Right forelimb (tissue), 1 donor: Measurements from ENCODE around the gene CEP95.

Source experiments
- DNase-seq: peaks from one replicate; pipeline ENCODE4 v3.0.0-alpha.2; 2018

CEP95 gene

DNA sequence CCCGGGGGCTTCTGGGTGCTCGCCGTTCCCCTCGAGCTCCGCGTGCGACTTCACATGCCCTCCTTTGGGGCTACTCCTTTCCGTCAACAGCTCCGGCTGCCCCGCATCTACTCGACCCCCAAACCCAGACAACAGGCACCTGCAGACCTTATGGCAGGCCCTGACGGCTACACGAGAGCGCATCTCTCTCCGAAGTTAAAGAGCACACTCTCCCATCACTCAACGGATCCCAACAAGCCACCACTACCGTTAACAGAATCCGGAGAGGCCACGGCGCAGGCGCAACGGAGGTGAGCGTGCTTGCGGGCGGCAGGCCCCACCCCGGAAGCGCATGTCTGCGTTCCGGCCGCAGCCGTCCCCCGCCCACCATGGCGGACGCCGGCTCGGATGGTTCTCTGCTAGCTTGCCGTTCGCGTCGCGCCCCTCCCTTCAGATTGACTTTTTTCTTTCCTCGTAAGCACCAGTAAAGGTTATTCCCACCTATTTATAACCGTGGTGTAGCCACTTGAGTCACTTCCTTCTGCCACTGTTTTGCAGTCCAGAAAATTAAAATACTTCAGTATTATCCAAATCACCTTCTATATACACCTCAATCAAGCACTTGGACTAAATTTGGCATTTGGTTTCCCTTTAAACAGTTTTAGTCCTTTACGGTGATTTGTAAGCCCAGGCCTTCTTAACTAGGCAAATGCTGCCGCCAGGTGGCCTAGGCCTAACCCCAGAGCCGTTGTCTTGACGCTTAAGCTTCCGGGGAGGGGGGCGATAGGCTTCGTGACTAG is 9.8 kb upstream of the CEP95 start, which contains the start of gene POLG2:
Gene POLG2, minus strand, starts transcription at position 269 of the 779 bp plus-strand sequence. Its CDS starts 86 bp downstream, at position 183.
- peak; percentile 94 for DNase-seq

- DNase-seq: no peak
Measured at GRCh38 chr17:64497565-64498035, 9.2 kb upstream of the CEP95 start.

DNA sequence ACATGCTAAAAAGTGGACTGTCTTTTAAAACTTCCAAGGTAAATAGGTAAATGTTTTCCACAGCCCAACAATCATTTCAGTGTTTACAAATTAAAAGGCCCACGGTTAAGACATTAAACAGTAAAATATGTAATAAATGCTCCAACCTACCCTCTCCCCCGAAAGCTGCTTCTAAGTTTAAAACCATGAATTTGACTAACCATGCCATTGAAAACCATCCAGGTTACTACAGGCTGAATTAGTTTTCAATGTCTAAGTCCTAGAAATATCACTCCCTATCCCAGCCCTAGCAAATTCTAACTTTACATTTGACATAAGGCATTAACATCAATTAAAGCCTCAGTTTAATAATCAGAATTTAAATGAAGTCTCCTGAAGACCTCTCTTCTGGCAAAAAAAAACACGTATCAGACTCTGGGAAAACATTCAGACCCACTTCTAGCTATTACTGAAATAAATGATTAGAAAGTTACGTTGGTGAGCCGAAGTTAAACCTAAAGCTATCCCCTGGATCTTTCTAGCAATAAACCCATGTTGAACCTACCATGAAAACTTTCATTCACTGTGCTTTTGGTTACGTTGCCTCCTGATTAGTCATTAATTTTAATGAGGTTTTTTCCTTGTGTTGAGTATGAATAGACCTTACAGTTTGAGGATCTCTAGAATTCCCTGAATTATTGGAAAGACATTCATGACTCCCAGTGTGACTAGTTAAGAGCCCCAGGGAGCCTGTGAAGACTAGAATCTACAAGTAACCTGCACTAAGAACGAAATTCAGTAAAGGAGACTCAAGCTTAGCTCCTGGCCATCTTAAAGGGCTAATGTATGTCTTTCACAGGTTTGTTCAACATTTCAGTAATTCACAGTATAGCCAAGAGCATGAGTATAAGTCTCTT is 8.2 kb upstream of the CEP95 start:
- DNase-seq: no peak

DNA sequence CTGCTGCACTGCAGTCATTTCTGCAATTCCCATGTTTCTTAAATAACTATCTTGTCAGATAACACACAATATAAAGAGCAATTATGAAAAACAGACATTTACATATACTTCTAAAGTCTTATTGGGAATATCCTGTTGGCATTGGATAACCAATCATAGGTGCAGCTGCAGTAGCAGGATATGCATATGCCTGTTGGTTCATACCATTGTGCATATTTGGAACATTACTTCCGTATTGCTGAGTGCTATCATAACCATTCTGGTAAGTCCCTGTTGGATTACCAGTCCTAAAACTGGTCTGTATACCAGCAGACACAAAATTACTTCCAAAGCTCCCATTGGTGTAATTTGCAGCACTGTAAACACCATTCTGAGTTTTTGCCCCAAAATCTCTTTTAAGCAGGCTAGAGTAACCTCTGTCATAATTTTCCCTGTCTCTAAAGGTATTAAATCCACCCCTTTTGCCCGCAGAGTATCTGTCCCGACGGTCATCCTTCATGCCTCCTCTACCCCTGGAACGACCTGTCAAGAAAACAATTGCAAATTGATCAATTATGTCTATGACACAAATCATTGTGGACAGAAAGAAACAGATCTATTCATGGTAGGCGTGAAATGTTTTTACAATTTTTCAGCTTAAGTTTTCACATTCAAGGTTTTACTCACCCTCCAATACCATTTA is 6.8 kb upstream of the CEP95 start:
- no peak for DNase-seq

DNA sequence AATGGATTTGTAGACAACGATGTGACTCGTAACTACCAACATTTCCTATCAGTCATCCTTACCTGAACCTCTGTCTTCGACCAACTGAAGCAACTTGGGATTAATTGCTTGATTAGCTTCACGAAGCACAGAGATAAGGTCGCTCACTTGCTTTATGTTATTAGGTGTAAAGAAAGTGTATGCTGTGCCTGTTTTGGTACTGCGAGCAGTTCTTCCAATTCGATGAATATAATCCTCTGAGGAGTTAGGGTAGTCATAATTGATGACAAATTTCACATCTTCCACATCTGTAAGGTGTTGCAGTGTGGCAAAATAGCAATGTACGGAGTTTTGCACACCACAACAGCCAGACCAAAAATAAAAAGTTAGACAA is 6.3 kb upstream of the CEP95 start:
- DNase-seq: no peak

DNA sequence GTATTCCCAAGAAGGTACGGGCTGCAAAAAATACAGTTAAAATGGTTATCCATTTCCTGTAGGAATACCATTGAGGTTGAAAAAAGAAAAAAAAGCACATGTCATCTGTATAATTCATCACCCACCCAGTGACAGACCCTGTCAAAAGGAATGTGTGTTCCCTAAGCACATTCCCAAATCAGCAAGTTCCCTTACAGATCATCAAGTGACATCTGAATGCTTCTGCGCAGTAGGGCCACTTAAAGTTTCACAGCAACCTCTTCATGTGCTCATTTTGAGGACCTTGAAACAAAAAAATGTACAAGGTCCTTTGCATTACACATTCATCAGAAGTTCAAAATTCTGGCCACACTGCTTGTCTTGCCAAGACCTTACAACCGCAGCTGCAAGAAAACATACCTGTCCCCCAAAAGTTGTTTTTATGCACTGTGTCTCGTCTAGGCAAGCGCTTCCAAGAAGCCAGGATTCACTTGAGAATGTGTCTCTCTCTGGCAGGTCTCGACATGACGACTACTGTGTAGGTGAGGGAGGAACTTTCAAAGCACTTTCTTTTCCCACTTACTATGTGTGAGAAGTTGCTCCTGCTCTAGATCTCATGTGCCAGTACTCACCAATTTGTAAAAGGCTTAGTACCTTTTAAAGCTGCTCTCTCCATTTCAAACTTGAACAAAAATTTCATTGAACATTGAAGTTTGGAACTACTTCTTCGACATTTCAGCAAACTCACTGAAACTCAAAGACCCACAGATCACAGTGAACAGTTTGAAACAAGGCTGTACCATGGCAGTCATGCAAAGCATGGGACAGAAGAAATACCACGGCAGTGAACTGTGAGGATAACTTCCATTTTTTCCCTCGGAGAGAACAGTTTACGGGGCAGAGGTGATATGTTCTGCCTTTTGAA is 5.7 kb upstream of the CEP95 start:
- no peak for DNase-seq

GRCh38 chr17:64502021-64502420 is 4.8 kb upstream of the CEP95 start:
- DNase-seq: no peak

- DNase-seq: no peak
Measured at GRCh38 chr17:64502809-64503208, 4.0 kb upstream of the CEP95 start.

DNA sequence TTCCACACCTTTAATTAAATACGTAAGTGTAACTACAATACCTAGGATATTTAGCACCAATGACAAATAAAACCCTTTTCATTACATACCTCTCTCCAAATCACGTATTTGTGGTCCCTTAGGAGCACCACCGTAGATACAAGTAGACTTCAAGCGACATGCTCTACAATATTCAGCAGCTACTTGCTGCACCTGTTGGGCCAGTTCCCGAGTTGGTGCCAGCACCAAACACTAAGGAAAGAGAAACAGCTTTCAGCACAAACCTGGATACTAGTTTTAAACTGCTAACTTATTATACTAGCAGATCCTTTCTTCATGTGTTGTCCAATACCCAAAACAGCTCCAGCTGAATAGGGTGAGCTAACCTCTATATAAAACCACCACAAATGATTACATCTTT is 3.4 kb upstream of the CEP95 start:
- no peak for DNase-seq

DNA sequence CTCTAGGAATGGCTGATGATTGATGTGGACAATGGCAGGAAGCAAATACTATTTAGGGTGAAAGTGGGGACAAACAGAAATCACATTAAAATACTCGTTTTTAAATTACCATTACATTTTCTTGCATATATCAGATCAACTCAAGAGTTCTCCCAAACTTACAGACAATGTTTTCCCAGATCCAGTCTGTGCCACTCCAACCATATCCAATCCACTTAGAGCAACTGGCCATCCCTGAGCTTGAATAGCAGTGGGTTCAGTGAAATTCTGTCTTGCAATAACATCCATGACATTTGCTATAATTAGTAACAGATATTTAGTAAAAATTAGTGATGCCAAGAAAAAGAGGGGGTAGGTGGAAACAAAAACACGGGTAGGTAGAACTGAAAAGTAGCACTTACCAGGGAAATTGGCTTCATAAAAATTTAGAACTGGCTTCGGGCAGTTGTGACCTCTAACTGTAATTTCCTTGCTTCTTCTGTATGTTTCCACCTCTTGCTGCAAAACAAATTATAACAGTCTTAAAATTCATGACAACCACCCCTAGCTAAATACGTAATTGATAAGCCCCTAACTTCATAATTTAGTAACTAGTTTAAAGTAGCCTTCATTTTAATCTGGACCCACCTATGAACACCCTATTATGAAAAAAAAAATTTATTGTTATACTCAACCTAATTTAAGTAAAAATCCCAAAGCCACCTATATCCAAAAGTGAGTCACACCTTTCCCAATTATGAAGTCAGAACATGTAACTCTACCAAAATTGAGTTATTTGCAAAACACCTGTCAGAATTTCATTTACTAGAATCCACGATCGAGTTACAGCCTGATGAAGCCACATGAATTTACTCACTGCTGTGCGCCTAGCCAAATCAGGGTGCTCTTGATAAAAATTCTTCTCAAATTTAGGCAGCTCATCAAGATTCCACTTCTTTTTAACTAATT is 2.7 kb upstream of the CEP95 start:
- no peak for DNase-seq

GRCh38 chr17:64504769-64505339 is 1.9 kb upstream of the CEP95 start:
- DNase-seq: no peak

DNA sequence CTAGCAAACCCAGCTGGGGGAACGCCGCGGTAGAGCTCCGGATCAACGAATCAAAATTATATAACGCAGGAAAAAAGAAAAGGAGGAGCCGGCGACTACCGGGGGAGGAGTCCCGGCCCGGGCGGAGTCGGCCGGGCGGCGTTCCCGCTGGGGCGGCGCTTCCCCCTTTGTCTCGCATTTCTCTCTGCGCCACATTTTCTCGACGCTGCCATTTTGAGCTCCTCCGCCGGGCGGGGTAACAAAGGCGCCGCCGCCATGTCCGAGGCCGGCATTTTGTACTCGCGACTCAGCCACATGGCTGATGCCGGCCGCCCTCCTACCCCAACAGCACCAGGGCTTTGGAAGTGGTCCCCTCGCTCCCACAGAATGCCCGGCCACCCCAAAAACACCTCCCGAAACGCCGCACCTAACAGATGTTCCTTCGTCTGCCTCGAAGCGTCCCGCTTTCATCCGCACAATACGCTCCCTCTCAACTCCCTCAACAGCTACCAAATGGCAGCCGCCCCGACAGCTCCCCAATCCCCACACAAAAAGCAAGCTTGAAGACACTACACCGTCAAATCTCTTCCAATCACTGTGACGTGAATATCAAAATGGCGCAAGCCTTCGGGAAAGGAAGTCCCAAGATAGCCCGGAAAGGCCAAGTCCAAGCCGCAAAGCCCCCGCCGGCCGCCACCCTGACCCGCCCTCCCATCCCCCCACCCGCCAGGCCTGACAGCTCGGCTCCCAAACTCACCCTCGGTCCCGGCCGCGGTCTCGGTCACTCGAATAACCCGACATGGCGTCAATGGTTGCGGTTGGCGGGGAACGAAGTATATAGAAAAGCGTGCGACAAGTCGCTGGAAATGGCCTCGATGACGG is 1.2 kb upstream of the CEP95 start:
- peak; percentile 95 for DNase-seq

DNA sequence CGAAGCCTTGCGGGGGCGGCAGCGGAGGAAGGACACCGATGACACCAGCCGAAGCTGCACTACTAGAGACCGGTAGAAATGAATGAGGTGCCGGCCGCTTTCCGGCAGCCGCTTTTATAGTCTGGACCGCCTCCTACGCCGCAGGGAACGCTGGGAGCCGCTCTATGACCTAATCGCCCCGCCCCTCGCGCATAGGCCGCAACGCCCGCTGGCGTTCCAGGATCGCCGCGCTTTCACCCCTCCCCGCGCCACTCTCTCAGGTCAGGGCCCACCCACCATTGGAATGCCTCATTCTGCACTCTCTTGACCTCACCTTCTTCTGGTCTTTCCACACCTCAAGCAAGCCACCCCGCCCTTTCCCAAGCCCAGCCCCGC is 589 bp upstream of the CEP95 start, which contains the start of gene DDX5:
Gene DDX5, minus strand, starts transcription at position 89 of the 375 bp plus-strand sequence. CDS start 170 bp downstream, outside the sequence.
- peak; percentile 98 for DNase-seq

DNA sequence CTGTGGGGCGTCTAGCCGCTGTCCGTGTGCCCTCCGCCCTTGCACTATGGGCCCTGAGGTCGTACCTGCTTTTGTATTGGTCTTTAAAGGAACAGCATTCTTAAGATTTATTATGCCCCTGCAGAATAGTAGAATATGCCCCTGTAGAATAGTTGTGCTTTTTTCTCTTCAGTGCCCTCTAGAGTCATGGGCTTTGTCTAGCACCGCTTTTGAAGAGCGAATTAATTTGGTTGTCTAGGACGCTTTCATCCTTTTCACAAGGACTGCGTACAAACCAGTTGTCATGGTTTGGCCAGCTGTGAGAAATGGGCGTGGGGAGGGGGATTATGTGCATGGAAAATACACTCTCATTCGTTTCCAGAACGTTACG is 621 bp downstream of the CEP95 start:
- peak; percentile 70 for DNase-seq

GRCh38 chr17:64508683-64509082 is 1.9 kb downstream of the CEP95 start:
- DNase-seq: no peak

DNA sequence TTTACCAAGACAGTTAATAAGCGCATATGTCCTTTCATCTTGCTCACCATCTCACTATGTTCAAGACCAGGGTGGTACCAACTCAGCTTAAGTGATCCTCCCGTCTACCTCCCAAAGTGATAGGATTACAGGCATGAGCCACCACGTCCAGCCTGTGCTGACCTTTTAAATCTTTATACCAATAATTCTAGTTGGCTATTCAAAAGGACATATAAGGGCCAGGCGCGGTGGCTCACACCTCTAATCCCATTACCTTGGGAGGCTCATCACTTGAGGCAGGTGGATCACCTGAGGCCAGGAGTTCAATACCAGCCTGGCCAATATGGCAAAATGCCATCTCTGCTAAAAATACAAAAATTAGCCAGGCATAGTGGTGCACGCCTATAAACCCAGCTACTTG is 2.4 kb downstream of the CEP95 start:
- DNase-seq: no peak

- no peak for DNase-seq
Measured at GRCh38 chr17:64515419-64515818, 8.6 kb downstream of the CEP95 start.

DNA sequence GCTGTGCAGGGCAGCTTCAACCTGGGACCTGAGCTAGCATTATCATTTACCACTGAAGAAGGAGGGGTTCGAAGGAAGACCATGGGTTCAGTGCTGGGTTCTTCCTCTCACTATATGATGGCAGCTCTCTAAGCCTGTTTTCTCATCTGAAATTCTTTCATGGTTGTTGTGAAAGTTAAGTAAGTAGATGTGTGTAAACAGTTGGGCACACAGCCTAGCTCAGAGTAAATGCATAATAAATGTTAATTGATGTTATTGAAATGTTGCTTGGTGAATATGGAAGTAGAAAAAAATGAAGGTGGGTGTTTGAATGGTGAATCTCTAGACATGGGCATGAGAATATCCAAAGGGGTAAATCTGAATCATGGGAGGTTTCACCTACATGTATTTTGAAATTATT is 9.1 kb downstream of the CEP95 start:
- no peak for DNase-seq

GRCh38 chr17:64519601-64520000 is 12.8 kb downstream of the CEP95 start:
- DNase-seq: no peak

GRCh38 chr17:64520359-64520758 is 13.6 kb downstream of the CEP95 start:
- no peak for DNase-seq
